Measurements from ENCODE around the gene SMG9. TPM values are rescaled to one million over a fixed set of nuclear protein-coding genes. Genes with fewer than 3 reads are reported as not detected.

The SMG9 gene
- total RNA-seq, 1 donor from 2014 or later, result 22.1 TPM

DNA sequence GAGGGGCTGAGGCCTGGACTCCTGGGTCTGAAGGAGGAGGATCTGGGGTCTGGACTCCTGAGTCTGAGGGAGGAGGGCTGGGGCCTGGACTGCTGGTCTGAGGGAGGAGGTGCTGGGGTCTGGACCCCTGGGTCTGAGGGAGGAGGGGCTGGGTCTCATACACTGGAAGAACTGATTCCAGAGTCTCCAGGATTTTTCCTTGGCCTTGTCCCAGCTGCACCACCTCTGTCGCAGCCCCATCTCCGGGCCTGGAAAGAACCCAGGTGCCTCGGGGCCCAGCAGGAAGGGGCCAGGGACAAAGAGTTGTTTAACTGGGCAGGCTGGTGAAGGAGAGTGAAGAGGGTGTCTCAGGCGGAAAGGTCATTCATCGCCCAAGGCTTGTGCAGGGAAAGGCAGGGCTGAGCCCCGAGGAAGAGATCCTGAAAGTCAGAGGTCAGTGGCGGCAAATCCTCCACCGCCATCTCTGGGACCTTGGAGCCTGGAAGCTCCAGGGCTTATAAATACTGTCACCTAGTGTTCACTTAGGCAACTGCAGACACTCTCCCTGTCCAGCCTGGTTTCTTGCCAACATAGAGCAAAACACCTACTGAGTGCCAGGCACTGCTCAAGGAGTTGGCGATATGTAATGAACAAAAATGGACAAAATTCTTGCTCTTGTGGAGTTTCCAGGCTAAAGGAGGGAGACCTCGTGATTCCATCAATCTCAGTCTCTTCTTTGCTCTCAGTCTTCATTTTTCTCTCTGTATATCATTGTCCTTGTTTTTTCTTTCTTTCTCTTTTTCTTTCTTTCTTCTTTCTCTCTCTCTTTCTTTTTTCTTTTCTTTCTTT, 30.4 kb upstream of the SMG9 start:
- TF ChIP-seq, protein P1, sequence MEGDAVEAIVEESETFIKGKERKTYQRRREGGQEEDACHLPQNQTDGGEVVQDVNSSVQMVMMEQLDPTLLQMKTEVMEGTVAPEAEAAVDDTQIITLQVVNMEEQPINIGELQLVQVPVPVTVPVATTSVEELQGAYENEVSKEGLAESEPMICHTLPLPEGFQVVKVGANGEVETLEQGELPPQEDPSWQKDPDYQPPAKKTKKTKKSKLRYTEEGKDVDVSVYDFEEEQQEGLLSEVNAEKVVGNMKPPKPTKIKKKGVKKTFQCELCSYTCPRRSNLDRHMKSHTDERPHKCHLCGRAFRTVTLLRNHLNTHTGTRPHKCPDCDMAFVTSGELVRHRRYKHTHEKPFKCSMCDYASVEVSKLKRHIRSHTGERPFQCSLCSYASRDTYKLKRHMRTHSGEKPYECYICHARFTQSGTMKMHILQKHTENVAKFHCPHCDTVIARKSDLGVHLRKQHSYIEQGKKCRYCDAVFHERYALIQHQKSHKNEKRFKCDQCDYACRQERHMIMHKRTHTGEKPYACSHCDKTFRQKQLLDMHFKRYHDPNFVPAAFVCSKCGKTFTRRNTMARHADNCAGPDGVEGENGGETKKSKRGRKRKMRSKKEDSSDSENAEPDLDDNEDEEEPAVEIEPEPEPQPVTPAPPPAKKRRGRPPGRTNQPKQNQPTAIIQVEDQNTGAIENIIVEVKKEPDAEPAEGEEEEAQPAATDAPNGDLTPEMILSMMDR (IDR thresholded peaks at IDR 0.05; ENCODE audit: insufficient read depth, low read length, poor library complexity, severe bottlenecking), result peak; percentile 99
- H3K36me3 ChIP-seq (ENCODE audit: control insufficient read depth, insufficient read depth, low read length), result no peaks in the 10 kb centered on the region
- DNase-seq (ENCODE audit: low read depth), result no peak
- no peak overlapping the region for H3K4me3 ChIP-seq (ENCODE audit: low read depth, low read length)
- H3K27me3 ChIP-seq (ENCODE audit: control insufficient read depth, insufficient read depth, low read length), result no peaks in the 10 kb centered on the region

DNA sequence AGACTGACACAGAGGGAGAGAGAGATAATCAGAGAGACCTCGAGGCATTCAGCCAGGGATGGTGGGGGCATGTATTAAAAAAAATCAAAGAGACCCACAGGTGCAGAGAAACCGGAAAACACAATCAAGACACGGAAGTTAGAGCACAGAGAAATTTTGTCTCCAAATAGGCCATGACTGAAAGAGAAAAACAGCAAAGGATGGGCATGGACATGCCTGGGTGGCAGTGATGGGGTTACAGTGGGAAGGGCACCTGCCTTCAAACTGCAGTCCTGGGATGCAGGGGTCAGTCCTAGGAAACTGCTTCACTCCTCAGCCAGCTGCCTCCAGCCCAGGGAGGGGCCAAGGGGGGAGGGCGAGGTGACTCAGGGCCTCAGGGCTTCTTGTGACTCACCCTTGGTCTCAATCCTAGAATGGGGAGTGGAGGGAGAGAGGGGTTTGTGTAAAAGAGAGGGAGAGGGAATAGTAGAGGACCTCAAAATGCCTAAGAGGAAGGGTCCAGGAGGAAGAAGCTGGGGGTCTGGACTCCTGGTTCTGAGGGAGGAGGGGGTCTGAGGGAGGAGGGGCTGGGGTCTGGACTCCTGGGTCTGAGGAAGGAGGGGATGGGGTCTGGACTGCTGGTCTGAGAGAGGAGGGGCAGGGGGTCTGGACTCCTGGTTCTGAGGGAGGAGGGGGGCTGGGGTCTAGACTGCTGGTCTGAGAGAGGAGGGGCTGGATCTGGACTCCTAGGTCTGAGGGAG, 29.6 kb upstream of the SMG9 start:
- Histone ChIP-seq H3K36me3 (ENCODE audit: control insufficient read depth, insufficient read depth, low read length) (no peaks in the 10 kb centered on the region), H3K4me3 (ENCODE audit: low read depth, low read length) (no peak overlapping the region), H3K27me3 (ENCODE audit: control insufficient read depth, insufficient read depth, low read length) (no peaks in the 10 kb centered on the region)
- TF ChIP-seq, protein P1 (IDR thresholded peaks at IDR 0.05; ENCODE audit: insufficient read depth, low read length, poor library complexity, severe bottlenecking), result no peak
- DNase-seq (ENCODE audit: low read depth), result peak; percentile 76

DNA sequence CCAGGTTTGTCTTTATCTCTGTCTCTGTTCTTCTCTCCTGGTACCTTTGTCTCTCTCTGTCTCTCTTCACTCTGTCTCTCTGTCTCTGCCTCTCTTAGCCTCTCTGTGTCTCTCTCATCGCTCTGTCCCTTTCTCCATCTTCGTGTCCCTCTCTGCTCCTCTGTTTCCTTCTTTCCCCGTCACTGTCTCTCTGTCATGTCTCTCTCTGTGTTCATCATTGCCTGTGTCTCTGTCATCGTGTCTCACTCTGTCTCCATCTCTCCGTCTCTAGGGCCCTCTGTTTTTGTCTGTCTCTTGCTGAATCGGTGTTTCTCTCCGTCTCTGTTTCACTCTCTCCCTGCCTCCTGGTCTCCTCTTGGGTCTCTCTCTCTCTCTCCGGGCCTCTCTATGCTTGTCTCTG, 28.9 kb upstream of the SMG9 start:
- H3K4me3 ChIP-seq (ENCODE audit: low read depth, low read length), result no peak overlapping the region
- DNase-seq (ENCODE audit: low read depth), result no peak
- TF ChIP-seq, protein P1 (IDR thresholded peaks at IDR 0.05; ENCODE audit: insufficient read depth, low read length, poor library complexity, severe bottlenecking), result no peak

DNA sequence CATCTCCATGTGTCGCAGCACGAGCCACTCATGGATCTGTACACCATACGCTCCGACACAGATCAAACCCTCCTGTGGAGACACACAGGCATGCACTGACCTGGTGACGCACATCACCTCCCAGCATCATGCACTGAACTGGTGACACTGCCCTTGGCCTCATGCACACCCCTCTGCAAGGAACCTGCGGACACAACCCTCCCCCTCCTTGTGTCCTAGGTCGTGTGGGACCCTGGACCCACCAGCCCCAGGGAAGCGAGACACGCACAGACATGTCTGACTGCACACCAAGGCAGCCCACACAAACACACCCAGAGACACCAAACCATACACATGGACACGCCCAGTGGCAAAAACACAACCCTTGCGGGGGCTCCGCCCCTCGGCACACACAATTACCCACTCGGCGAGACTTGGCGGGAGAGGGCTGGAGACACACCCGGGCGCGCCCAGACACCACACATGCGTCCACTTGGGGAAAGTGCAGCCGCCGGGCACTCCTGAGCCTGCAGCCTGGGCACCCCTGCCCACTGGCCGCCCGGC, 28.0 kb upstream of the SMG9 start:
- TF ChIP-seq, protein P1 (IDR thresholded peaks at IDR 0.05; ENCODE audit: insufficient read depth, low read length, poor library complexity, severe bottlenecking), result no peak
- no peaks in the 10 kb centered on the region for H3K27me3 ChIP-seq (ENCODE audit: control insufficient read depth, insufficient read depth, low read length)
- H3K4me3 ChIP-seq (ENCODE audit: low read depth, low read length), result no peak overlapping the region
- no peaks in the 10 kb centered on the region for H3K36me3 ChIP-seq (ENCODE audit: control insufficient read depth, insufficient read depth, low read length)
- no peak for DNase-seq (ENCODE audit: low read depth)

More for the DNA sequence above, 28.9 kb upstream of the SMG9 start:
- Histone ChIP-seq H3K27me3 (ENCODE audit: control insufficient read depth, insufficient read depth, low read length) (no peaks in the 10 kb centered on the region), H3K36me3 (ENCODE audit: control insufficient read depth, insufficient read depth, low read length) (no peaks in the 10 kb centered on the region)

DNA sequence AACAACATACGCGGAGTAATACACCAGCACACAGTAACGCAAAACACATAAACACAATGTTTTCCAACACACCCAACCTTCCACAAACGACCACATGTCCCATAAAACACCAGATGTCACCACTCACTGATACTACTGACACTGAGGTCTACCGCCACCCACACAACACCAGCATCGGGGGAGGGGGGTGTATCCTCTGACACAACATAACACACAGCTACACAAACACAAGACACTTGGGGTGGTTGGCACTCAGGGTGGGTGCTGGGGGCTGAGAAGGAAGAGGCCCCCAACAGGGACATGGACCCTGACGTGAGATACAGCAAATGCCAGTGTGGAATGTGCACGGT, 27.5 kb upstream of the SMG9 start:
- TF ChIP-seq, protein P1 (IDR thresholded peaks at IDR 0.05; ENCODE audit: insufficient read depth, low read length, poor library complexity, severe bottlenecking), result no peak
- DNase-seq (ENCODE audit: low read depth), result no peak
- no peaks in the 10 kb centered on the region for H3K27me3 ChIP-seq (ENCODE audit: control insufficient read depth, insufficient read depth, low read length)
- no peak overlapping the region for H3K4me3 ChIP-seq (ENCODE audit: low read depth, low read length)
- no peaks in the 10 kb centered on the region for H3K36me3 ChIP-seq (ENCODE audit: control insufficient read depth, insufficient read depth, low read length)
